ENCODE results near the gene DNTT.

DNA sequence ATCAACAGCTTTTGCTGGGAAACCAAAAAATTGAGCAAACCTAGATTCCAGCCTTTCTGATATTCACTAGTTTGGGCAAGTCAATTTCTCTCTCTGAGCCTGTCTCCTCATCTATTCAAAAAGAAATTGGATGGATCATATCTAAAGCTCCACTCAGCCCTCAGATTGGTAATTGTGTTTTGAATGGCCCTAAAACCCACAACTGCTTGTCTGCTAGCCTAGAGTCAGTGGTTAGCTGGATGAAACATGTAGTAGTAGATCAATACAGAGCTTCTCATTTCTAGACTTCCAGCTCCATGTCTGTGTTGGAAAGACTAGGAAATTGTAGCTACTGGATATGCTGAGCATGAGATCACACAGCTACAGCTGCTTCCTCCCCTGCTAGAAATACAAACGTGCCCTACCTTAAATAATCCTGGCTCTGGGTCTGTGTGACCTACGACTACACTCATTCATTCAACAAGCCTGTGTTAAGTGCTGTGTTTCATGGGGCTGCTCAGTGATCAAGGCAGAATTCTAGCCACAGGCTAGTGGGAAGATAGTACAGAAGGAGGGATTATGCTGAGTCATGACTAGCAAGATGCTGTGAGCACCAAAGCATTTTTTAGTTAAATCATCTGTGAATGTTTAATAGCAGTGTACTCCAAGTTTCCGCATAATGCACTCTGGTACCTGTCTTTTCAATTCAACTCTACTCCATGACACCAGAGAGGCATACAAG lies 15.7 kb downstream of the DNTT start:
- TF ChIP-seq, protein P1, sequence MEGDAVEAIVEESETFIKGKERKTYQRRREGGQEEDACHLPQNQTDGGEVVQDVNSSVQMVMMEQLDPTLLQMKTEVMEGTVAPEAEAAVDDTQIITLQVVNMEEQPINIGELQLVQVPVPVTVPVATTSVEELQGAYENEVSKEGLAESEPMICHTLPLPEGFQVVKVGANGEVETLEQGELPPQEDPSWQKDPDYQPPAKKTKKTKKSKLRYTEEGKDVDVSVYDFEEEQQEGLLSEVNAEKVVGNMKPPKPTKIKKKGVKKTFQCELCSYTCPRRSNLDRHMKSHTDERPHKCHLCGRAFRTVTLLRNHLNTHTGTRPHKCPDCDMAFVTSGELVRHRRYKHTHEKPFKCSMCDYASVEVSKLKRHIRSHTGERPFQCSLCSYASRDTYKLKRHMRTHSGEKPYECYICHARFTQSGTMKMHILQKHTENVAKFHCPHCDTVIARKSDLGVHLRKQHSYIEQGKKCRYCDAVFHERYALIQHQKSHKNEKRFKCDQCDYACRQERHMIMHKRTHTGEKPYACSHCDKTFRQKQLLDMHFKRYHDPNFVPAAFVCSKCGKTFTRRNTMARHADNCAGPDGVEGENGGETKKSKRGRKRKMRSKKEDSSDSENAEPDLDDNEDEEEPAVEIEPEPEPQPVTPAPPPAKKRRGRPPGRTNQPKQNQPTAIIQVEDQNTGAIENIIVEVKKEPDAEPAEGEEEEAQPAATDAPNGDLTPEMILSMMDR (IDR thresholded peaks at IDR 0.05; ENCODE audit: insufficient read depth, low read length, poor library complexity, severe bottlenecking): no peak
- TF ChIP-seq EZH2phosphoT487 (conservative IDR thresholded peaks at IDR 0.05; ENCODE audit: low read length): no peak
